CD14-positive monocyte (primary cell): ENCODE data around the gene ZBED4. TPM values are rescaled to one million over a fixed set of nuclear protein-coding genes. Genes with fewer than 3 reads are reported as not detected.

ENCODE experiments used
- DNase-seq, 3 donors: peaks; one replicate each; pipeline ENCODE4 v3.0.0-alpha.2; 2011 to 2022
- H2AFZ ChIP-seq: 2 replicates; pipeline ENCODE4 v1.6.0; 2012; ENCODE audit warnings: mild to moderate bottlenecking, low read depth, low read length, inconsistent platforms; ENCODE audit not compliant: insufficient read depth, poor library complexity, severe bottlenecking
- H3K27ac ChIP-seq, 2 donors: 1 replicate in 1 of 2; 2 replicates in 1 of 2; pipeline ENCODE4 v1.5.1; 2012 to 2013; ENCODE audit warnings: low read length in 2 of 2, control low read depth in 1 of 2, inconsistent platforms in 1 of 2, low read depth in 1 of 2, mild to moderate bottlenecking in 1 of 2
- H3K27me3 ChIP-seq, 2 donors: one replicate each; pipeline versions ENCODE4 v1.6.0 to v1.6.1; 2011 to 2013; ENCODE audit warnings: low read length in 2 of 2; ENCODE audit not compliant: control insufficient read depth in 2 of 2, insufficient read depth in 2 of 2
- H3K36me3 ChIP-seq, 2 donors: replicated peaks in 1 of 2; 1 replicate in 1 of 2; 2 replicates in 1 of 2; pipeline versions ENCODE4 v1.5.1 to v1.6.1; 2012 to 2013; ENCODE audit warnings: low read length in 2 of 2, control low read depth in 1 of 2, inconsistent platforms in 1 of 2, mild to moderate bottlenecking in 1 of 2; ENCODE audit not compliant: insufficient read depth in 2 of 2, control insufficient read depth in 1 of 2
- H3K4me1 ChIP-seq, 2 donors: 1 replicate in 1 of 2; 2 replicates in 1 of 2; pipeline versions ENCODE4 v1.5.1 to v1.6.1; 2012 to 2013; ENCODE audit warnings: low read length in 2 of 2, control low read depth in 1 of 2, inconsistent platforms in 1 of 2, mild to moderate bottlenecking in 1 of 2, moderate library complexity in 1 of 2; ENCODE audit not compliant: insufficient read depth in 2 of 2, control insufficient read depth in 1 of 2
- H3K4me2 ChIP-seq: replicated peaks from 2 replicates; pipeline ENCODE3; 2012; ENCODE audit warnings: low read length, moderate library complexity, mild to moderate bottlenecking; ENCODE audit not compliant: poor library complexity, severe bottlenecking; ENCODE audit errors: extremely low read depth
- H3K4me3 ChIP-seq, 3 experiments: fragments of 200-600 bp in 1 of 3; sonication (generic) in 1 of 3; replicated peaks in 1 of 3; 1 replicate in 2 of 3; 2 replicates in 1 of 3; pipeline ENCODE4 v1.5.1; 2011 to 2013; ENCODE audit warnings: low read length in 3 of 3, mild to moderate bottlenecking in 3 of 3, control low read depth in 2 of 3, low read depth in 2 of 3, inconsistent platforms in 1 of 3, moderate library complexity in 1 of 3
- H3K79me2 ChIP-seq: 2 replicates; pipeline ENCODE4 v1.6.0; 2012; ENCODE audit warnings: mild to moderate bottlenecking, control low read depth, inconsistent platforms, low read length, moderate library complexity; ENCODE audit not compliant: insufficient read depth
- H3K9ac ChIP-seq: 2 replicates; pipeline ENCODE4 v1.6.0; 2017; ENCODE audit warnings: low read length, mild to moderate bottlenecking; ENCODE audit not compliant: insufficient read depth, poor library complexity, severe bottlenecking
- H3K9me3 ChIP-seq, 2 donors: replicated peaks in 1 of 2; 1 replicate in 1 of 2; 2 replicates in 1 of 2; pipeline versions ENCODE4 v1.5.1 to v1.6.1; 2012 to 2013; ENCODE audit warnings: low read length in 2 of 2, control low read depth in 1 of 2; ENCODE audit not compliant: control insufficient read depth in 1 of 2, insufficient read depth in 1 of 2
- H4K20me1 ChIP-seq: 2 replicates; pipeline ENCODE4 v1.6.0; 2012; ENCODE audit warnings: mild to moderate bottlenecking, low read length, control low read depth, moderate library complexity; ENCODE audit not compliant: insufficient read depth
- H3K27ac Mint-ChIP-seq, 7 donors: one replicate each; pipeline ENCODE4 v1.8.0; 2020; ENCODE audit warnings: mild to moderate bottlenecking in 7 of 7, mixed read lengths in 7 of 7, moderate library complexity in 6 of 7, inconsistent platforms in 2 of 7
- H3K27me3 Mint-ChIP-seq, 3 donors: one replicate each; pipeline ENCODE4 v1.8.0; 2021 to 2022; ENCODE audit warnings: low read depth in 3 of 3, mild to moderate bottlenecking in 3 of 3, mixed read lengths in 3 of 3, moderate library complexity in 3 of 3, inconsistent platforms in 1 of 3
- H3K36me3 Mint-ChIP-seq, 2 donors: one replicate each; pipeline ENCODE4 v1.8.0; 2020; ENCODE audit warnings: mixed read lengths in 2 of 2, inconsistent platforms in 1 of 2, mild to moderate bottlenecking in 1 of 2
- H3K4me1 Mint-ChIP-seq: one replicate; pipeline ENCODE4 v1.8.0; 2020; ENCODE audit warnings: mild to moderate bottlenecking, mixed read lengths
- H3K4me3 Mint-ChIP-seq, 2 donors: one replicate each; pipeline ENCODE4 v1.8.0; 2020; ENCODE audit warnings: mild to moderate bottlenecking in 2 of 2, mixed read lengths in 2 of 2, moderate library complexity in 1 of 2
- H3K9me3 Mint-ChIP-seq, 7 donors: one replicate each; pipeline ENCODE4 v1.8.0; 2020 to 2022; ENCODE audit warnings: mixed read lengths in 7 of 7, mild to moderate bottlenecking in 6 of 7, moderate library complexity in 6 of 7, inconsistent platforms in 2 of 7
- WGBS: methylation state at CpG from one replicate; pipeline ENCODE4 v1.1.5; 2013; ENCODE audit warnings: missing lambda C conversion rate; ENCODE audit not compliant: insufficient coverage; 5-methylcytosine and 5-hydroxymethylcytosine counted together
- intact Hi-C, 2 donors: fragments of 100-400 bp; cut with micrococcal nuclease; formaldehyde crosslinking; loops; one replicate each; pipeline versions ENCODE4 v1.15.0 to v1.15.1; 2023
- polyA plus RNA-seq, 3 donors: library from polyadenylated mRNA; depleted of rRNA in 1 of 3; unstranded in 2 of 3; stranded (reverse) in 1 of 3; fragments of 300-500 nt in 2 of 3; fragments of >200 nt in 1 of 3; fragmentation: Illumina TruSeq in 2 of 3; gene quantifications; 1 replicate in 2 of 3; 2 replicates in 1 of 3; pipeline ENCODE4 v1.2.3, GENCODE V29; 2012 to 2021
- TF ChIP-seq, protein P1 (sequence below): fragments of 200-600 bp; IDR thresholded peaks from one replicate; pipeline ENCODE4 v1.8.0; 2022; ENCODE audit warnings: antibody characterized with exemption, mild to moderate bottlenecking

Gene ZBED4
- polyA plus RNA-seq, 3 donors, result 3.8 to 8.2 (median 5.7) TPM

DNA sequence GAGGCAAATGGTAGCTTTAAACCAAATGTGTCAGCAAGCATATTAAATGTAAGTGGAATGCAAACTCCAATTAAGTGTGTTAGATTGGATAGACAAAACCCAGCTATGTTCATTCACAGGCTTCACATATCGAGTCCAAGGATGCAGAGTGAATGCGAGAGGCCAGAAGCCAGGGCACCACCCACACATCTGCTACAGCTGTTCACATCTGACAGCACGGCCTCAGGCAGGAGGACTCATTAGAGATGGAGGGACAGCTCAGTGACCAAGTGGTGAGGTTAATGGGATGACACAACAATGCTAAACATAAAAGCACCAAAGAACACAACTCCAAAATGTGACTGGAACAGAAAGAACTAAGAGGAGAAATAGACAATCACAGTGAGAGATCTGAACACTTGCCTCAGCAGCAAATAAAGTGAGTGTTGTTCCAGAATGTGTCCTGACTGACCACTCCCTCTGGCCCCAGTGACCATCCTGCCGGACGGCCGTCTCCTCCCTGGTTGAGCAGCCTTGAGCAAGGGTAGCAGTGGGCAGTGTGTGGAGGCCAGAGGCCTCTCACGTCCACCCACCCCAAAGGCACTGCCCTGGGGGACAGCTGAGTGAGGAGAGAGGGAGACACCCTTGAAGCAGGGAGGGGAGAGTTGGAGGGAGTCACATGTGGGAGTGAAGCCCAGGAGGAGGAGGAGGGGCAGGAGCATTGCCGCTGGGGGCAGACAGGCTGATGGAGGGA lies 40.8 kb downstream of the ZBED4 start:
- no peaks in the 10 kb centered on the region for H3K27me3 ChIP-seq
- H2AFZ ChIP-seq, result no peak overlapping the region
- H3K9me3 ChIP-seq, result peaks cover 4 to 24% of the 10 kb centered on the region in 2 donors
- H3K4me3 ChIP-seq, result no peak overlapping the region
- no peak overlapping the region for H3K4me2 ChIP-seq
- Mint-ChIP-seq H3K4me1 (no peaks in the 10 kb centered on the region), H3K27ac (peak overlapping the region in 2 of 7 donors; percentile 11 to 46), H3K36me3 (peaks cover 27 to 62% of the 10 kb centered on the region in 2 donors), H3K4me3 (no peak overlapping the region), H3K9me3 (peaks cover 11 to 19% (median 13%) of the 10 kb centered on the region in 7 donors), H3K27me3 (no peaks in the 10 kb centered on the region)
- H4K20me1 ChIP-seq, result peaks cover 3% of the 10 kb centered on the region
- H3K4me1 ChIP-seq, result no peaks in the 10 kb centered on the region
- no peak overlapping the region for H3K9ac ChIP-seq
- H3K79me2 ChIP-seq, result no peaks in the 10 kb centered on the region
- no CpG with 5 or more reads among the region's 8 CpGs for WGBS
- peaks cover 3 to 41% of the 10 kb centered on the region in 2 donors for H3K36me3 ChIP-seq
- TF ChIP-seq, protein P1, sequence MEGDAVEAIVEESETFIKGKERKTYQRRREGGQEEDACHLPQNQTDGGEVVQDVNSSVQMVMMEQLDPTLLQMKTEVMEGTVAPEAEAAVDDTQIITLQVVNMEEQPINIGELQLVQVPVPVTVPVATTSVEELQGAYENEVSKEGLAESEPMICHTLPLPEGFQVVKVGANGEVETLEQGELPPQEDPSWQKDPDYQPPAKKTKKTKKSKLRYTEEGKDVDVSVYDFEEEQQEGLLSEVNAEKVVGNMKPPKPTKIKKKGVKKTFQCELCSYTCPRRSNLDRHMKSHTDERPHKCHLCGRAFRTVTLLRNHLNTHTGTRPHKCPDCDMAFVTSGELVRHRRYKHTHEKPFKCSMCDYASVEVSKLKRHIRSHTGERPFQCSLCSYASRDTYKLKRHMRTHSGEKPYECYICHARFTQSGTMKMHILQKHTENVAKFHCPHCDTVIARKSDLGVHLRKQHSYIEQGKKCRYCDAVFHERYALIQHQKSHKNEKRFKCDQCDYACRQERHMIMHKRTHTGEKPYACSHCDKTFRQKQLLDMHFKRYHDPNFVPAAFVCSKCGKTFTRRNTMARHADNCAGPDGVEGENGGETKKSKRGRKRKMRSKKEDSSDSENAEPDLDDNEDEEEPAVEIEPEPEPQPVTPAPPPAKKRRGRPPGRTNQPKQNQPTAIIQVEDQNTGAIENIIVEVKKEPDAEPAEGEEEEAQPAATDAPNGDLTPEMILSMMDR, result no peak
- H3K27ac ChIP-seq, result no peak overlapping the region
- intact Hi-C loops, result no loop called here
- no peak for DNase-seq

GRCh38 chr22:49896201-49896600 lies 42.6 kb downstream of the ZBED4 start:
- WGBS, result 93% methylated on average over 4 of the region's 5 CpGs
- H3K27ac Mint-ChIP-seq, result peak overlapping the region in 1 of 7 donors; percentile 55
- no peak overlapping the region for H3K4me3 Mint-ChIP-seq
- no peaks in the 10 kb centered on the region for H3K79me2 ChIP-seq
- H3K9me3 Mint-ChIP-seq, result peaks cover 0 to 8% (median 3%) of the 10 kb centered on the region in 7 donors
- DNase-seq, result no peak
- no peak overlapping the region for H3K4me2 ChIP-seq
- peaks cover 0 to 12% of the 10 kb centered on the region in 2 donors for H3K9me3 ChIP-seq
- H3K36me3 Mint-ChIP-seq, result peaks cover 23 to 59% of the 10 kb centered on the region in 2 donors
- no peaks in the 10 kb centered on the region for H3K27me3 Mint-ChIP-seq
- no peaks in the 10 kb centered on the region for H3K4me1 Mint-ChIP-seq
- peaks cover 3% of the 10 kb centered on the region for H4K20me1 ChIP-seq
- TF ChIP-seq, protein P1, result no peak
- no peaks in the 10 kb centered on the region for H3K4me1 ChIP-seq
- intact Hi-C loops, result no loop called here
- no peak overlapping the region for H3K9ac ChIP-seq
- no peak overlapping the region for H3K4me3 ChIP-seq
- peaks cover 11 to 41% of the 10 kb centered on the region in 2 donors for H3K36me3 ChIP-seq
- no peak overlapping the region for H2AFZ ChIP-seq
- H3K27ac ChIP-seq, result no peak overlapping the region
- no peaks in the 10 kb centered on the region for H3K27me3 ChIP-seq
